ENCODE results near the gene TMEM267.

DNA sequence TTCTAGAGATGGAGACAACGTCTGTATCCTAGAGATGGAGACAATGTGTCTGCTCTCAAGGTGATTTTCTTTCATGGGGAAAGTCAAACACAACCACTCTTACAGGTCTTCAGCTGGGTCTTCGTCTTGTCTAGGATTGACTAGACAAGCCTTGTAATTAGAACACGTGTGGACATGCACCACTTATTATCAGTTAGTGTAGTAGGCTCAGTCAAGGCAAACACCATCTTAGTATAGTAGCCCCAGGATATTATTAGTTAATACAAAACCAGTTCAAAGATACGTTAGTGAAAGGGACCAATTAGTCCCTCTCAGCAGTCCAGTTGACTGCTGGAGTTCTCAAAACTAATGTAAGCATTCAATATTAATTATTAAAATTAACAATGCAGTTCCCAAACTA is 56.4 kb downstream of the TMEM267 start:
- TF ChIP-seq POLR2A (IDR thresholded peaks at IDR 0.05): no peak
- TF ChIP-seq, protein P1, sequence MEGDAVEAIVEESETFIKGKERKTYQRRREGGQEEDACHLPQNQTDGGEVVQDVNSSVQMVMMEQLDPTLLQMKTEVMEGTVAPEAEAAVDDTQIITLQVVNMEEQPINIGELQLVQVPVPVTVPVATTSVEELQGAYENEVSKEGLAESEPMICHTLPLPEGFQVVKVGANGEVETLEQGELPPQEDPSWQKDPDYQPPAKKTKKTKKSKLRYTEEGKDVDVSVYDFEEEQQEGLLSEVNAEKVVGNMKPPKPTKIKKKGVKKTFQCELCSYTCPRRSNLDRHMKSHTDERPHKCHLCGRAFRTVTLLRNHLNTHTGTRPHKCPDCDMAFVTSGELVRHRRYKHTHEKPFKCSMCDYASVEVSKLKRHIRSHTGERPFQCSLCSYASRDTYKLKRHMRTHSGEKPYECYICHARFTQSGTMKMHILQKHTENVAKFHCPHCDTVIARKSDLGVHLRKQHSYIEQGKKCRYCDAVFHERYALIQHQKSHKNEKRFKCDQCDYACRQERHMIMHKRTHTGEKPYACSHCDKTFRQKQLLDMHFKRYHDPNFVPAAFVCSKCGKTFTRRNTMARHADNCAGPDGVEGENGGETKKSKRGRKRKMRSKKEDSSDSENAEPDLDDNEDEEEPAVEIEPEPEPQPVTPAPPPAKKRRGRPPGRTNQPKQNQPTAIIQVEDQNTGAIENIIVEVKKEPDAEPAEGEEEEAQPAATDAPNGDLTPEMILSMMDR (IDR thresholded peaks at IDR 0.05): no peak

Measured in transverse colon (tissue), 3 donors.